GM23248 (cell line): Measurements from ENCODE around the gene SOX8.

Source experiments
- EZH2 ChIP-seq: fragments of 200-600 bp; sonication (generic); IDR thresholded peaks from 2 replicates; pipeline ENCODE4 v1.6.1; 2018; ENCODE audit warnings: antibody characterized with exemption, mild to moderate bottlenecking; ENCODE audit not compliant: insufficient read depth, poor library complexity, severe bottlenecking
- EZH2phosphoT487 ChIP-seq: fragments of 200-600 bp; sonication (generic); IDR thresholded peaks from 2 replicates; pipeline ENCODE4 v1.6.1; 2018; ENCODE audit warnings: antibody characterized with exemption, moderate library complexity, mild to moderate bottlenecking, low read depth; ENCODE audit not compliant: insufficient read depth

GRCh38 chr16:935684-936083 is 45.9 kb upstream of the SOX8 start:
- TF ChIP-seq EZH2 (no peak), EZH2phosphoT487 (no peak)
